Astrocyte (in vitro differentiated cells and primary cell): ENCODE results near the gene ATG4D. TPM values are rescaled to one million over a fixed set of nuclear protein-coding genes. Genes with fewer than 3 reads are reported as not detected.

Experiments
- DNase-seq: peaks from one replicate; pipeline ENCODE4 v3.0.0-alpha.2; 2010; ENCODE audit warnings: low read depth
- FAIRE-seq: peaks from 2 replicates; lab custom pipeline; 2011; peaks lifted over from hg19 to GRCh38; lab: Jason Lieb, UNC
- H2AFZ ChIP-seq: 2 replicates; pipeline ENCODE4 v1.6.0; 2012; ENCODE audit warnings: low read depth, low read length, inconsistent platforms
- H3K27ac ChIP-seq: 2 replicates; pipeline ENCODE4 v1.5.1; 2011; ENCODE audit warnings: low read depth, low read length, inconsistent platforms
- H3K27me3 ChIP-seq: 2 replicates; pipeline ENCODE4 v1.6.0; 2011; ENCODE audit warnings: low read length, inconsistent platforms; ENCODE audit not compliant: insufficient read depth
- H3K36me3 ChIP-seq: 2 replicates; pipeline ENCODE4 v1.5.1; 2011; ENCODE audit warnings: low read length, inconsistent platforms; ENCODE audit not compliant: insufficient read depth
- H3K4me1 ChIP-seq: 2 replicates; pipeline ENCODE4 v1.5.1; 2011; ENCODE audit warnings: low read length, inconsistent platforms; ENCODE audit not compliant: insufficient read depth
- H3K4me2 ChIP-seq: 2 replicates; pipeline ENCODE4 v1.6.0; 2012; ENCODE audit warnings: low read length, inconsistent platforms
- H3K4me3 ChIP-seq: 2 replicates; pipeline ENCODE4 v1.5.1; 2011; ENCODE audit warnings: low read depth, mild to moderate bottlenecking, low read length, inconsistent platforms; ENCODE audit not compliant: insufficient read depth
- H3K79me2 ChIP-seq: 2 replicates; pipeline ENCODE4 v1.6.0; 2012; ENCODE audit warnings: mild to moderate bottlenecking, low read length, inconsistent platforms; ENCODE audit not compliant: insufficient read depth
- H3K9ac ChIP-seq: 2 replicates; pipeline ENCODE4 v1.6.0; 2012; ENCODE audit warnings: mild to moderate bottlenecking, low read length, inconsistent platforms
- H3K9me3 ChIP-seq: 2 replicates; pipeline ENCODE4 v1.5.1; 2012; ENCODE audit warnings: low read depth, mild to moderate bottlenecking, low read length, inconsistent platforms; ENCODE audit not compliant: insufficient read depth
- H4K20me1 ChIP-seq: 2 replicates; pipeline ENCODE4 v1.6.0; 2012; ENCODE audit warnings: low read length, inconsistent platforms; ENCODE audit not compliant: insufficient read depth
- H3K27ac Mint-ChIP-seq: one replicate; pipeline ENCODE4 v1.8.0; 2021; ENCODE audit warnings: mild to moderate bottlenecking, mixed read lengths; ENCODE audit not compliant: unreplicated experiment
- H3K27me3 Mint-ChIP-seq: one replicate; pipeline ENCODE4 v1.8.0; 2021; ENCODE audit warnings: low read depth, mixed read lengths; ENCODE audit not compliant: unreplicated experiment
- H3K36me3 Mint-ChIP-seq: one replicate; pipeline ENCODE4 v1.8.0; 2021; ENCODE audit warnings: low read depth, mixed read lengths; ENCODE audit not compliant: unreplicated experiment
- H3K4me1 Mint-ChIP-seq: one replicate; pipeline ENCODE4 v1.8.0; 2021; ENCODE audit warnings: low read depth, mixed read lengths; ENCODE audit not compliant: unreplicated experiment
- H3K4me3 Mint-ChIP-seq: one replicate; pipeline ENCODE4 v1.8.0; 2021; ENCODE audit warnings: mild to moderate bottlenecking, moderate library complexity, mixed read lengths; ENCODE audit not compliant: unreplicated experiment
- H3K9me3 Mint-ChIP-seq: one replicate; pipeline ENCODE4 v1.8.0; 2021; ENCODE audit warnings: mild to moderate bottlenecking, mixed read lengths; ENCODE audit not compliant: unreplicated experiment
- EZH2 ChIP-seq: IDR thresholded peaks from 2 replicates; pipeline ENCODE4 v1.6.1; 2012; ENCODE audit warnings: mild to moderate bottlenecking, low read length, inconsistent platforms; ENCODE audit not compliant: insufficient read depth
- total RNA-seq: library from RNA; stranded (reverse); gene quantifications from 2 replicates; pipeline ENCODE4 v1.2.1, GENCODE V29; 2021
- TF ChIP-seq, protein P1 (sequence below): IDR thresholded peaks from 2 replicates; pipeline ENCODE4 v1.5.1; 2011; ENCODE audit warnings: low read depth, mild to moderate bottlenecking, inconsistent platforms, low read length, moderate library complexity; ENCODE audit not compliant: insufficient read depth

Gene ATG4D
- total RNA-seq, 1 donor from 2014 or later: 23.5 TPM

GRCh38 chr19:10552510-10553053, 8.9 kb downstream of the ATG4D start:
- Mint-ChIP-seq H3K9me3 (no peaks in the 10 kb centered on the region), H3K4me3 (no peak overlapping the region), H3K36me3 (peaks cover 19% of the 10 kb centered on the region), H3K27ac (no peak overlapping the region), H3K27me3 (no peaks in the 10 kb centered on the region), H3K4me1 (no peaks in the 10 kb centered on the region)
- FAIRE-seq: no peak
- DNase-seq: no peak
- Histone ChIP-seq H3K27ac (no peak overlapping the region), H4K20me1 (peaks cover 31% of the 10 kb centered on the region), H2AFZ (no peak overlapping the region), H3K27me3 (no peaks in the 10 kb centered on the region), H3K9ac (no peak overlapping the region), H3K36me3 (peaks cover 11% of the 10 kb centered on the region), H3K4me2 (no peak overlapping the region), H3K4me3 (no peak overlapping the region), H3K4me1 (no peaks in the 10 kb centered on the region), H3K9me3 (no peaks in the 10 kb centered on the region), H3K79me2 (peaks cover 4% of the 10 kb centered on the region)
- TF ChIP-seq EZH2: no peak
- TF ChIP-seq, protein P1, sequence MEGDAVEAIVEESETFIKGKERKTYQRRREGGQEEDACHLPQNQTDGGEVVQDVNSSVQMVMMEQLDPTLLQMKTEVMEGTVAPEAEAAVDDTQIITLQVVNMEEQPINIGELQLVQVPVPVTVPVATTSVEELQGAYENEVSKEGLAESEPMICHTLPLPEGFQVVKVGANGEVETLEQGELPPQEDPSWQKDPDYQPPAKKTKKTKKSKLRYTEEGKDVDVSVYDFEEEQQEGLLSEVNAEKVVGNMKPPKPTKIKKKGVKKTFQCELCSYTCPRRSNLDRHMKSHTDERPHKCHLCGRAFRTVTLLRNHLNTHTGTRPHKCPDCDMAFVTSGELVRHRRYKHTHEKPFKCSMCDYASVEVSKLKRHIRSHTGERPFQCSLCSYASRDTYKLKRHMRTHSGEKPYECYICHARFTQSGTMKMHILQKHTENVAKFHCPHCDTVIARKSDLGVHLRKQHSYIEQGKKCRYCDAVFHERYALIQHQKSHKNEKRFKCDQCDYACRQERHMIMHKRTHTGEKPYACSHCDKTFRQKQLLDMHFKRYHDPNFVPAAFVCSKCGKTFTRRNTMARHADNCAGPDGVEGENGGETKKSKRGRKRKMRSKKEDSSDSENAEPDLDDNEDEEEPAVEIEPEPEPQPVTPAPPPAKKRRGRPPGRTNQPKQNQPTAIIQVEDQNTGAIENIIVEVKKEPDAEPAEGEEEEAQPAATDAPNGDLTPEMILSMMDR: no peak

DNA sequence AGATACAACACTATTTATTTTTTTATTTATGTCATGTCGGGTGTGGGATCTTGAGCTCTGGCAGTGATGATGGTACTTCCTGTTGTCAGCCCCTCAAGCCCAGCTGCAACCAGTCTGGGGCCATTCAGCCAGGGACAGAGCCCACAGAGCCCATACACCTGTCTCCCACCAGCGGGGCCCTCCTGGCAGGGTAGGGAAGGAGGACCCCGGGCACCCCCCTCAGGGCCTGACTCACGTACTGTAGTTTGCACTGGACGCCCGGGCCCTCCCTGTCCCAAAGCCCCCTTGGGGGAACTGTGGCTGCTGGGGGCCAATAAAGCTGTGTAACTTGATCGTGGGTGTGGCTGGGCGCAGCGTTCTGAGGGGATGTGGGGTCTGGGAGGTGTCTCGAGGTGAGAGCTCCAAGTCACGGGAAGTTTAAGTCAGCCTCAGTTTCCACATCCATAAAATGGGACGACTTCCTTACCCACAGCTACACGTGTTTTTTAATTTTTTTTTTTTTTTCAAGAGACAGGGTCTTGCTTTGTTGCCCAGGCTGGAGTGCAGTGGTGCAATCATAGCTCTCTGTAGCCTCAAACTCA, 9.5 kb downstream of the ATG4D start:
- Mint-ChIP-seq H3K4me1 (no peaks in the 10 kb centered on the region), H3K36me3 (peaks cover 19% of the 10 kb centered on the region), H3K4me3 (no peak overlapping the region), H3K9me3 (no peaks in the 10 kb centered on the region), H3K27ac (no peak overlapping the region), H3K27me3 (no peaks in the 10 kb centered on the region)
- H3K36me3 ChIP-seq: peaks cover 11% of the 10 kb centered on the region
- H3K4me1 ChIP-seq: no peaks in the 10 kb centered on the region
- DNase-seq (no peak), FAIRE-seq (no peak)
- peaks cover 31% of the 10 kb centered on the region for H4K20me1 ChIP-seq
- H3K4me3 ChIP-seq: no peak overlapping the region
- no peak overlapping the region for H2AFZ ChIP-seq
- no peak overlapping the region for H3K27ac ChIP-seq
- H3K9me3 ChIP-seq: no peaks in the 10 kb centered on the region
- peaks cover 4% of the 10 kb centered on the region for H3K79me2 ChIP-seq
- no peaks in the 10 kb centered on the region for H3K27me3 ChIP-seq
- no peak overlapping the region for H3K9ac ChIP-seq
- no peak overlapping the region for H3K4me2 ChIP-seq
- TF ChIP-seq, protein P1: no peak
- TF ChIP-seq EZH2: no peak

DNA sequence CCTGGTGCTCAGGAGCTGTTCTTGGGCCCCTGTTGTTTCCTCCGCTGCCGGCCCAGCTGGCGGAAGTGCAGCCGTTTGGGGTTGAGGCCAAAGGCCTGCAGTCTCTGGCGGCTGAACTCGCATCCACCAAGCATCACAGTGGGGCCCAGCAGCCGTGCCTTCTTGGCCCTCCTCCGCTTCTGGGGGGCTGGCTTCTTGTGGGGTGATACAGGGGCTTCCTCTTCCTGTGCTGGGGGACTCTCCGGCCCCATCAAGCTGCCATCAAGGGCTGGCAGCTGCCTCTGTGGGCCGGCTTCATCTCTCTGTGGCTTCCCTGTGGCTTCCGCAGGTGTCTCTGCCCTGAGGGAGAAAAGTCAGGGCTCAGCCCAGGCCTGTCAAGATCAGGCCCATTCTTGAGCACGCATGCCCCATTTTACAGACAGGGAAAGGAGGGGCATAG, 10.3 kb downstream of the ATG4D start:
- H3K4me1 Mint-ChIP-seq: no peaks in the 10 kb centered on the region
- H3K9ac ChIP-seq: no peak overlapping the region
- peaks cover 11% of the 10 kb centered on the region for H3K36me3 ChIP-seq
- no peaks in the 10 kb centered on the region for H3K9me3 Mint-ChIP-seq
- H3K4me1 ChIP-seq: no peaks in the 10 kb centered on the region
- peaks cover 25% of the 10 kb centered on the region for H4K20me1 ChIP-seq
- FAIRE-seq: no peak
- no peaks in the 10 kb centered on the region for H3K9me3 ChIP-seq
- H3K27me3 ChIP-seq: no peaks in the 10 kb centered on the region
- H3K27me3 Mint-ChIP-seq: no peaks in the 10 kb centered on the region
- no peak overlapping the region for H3K4me3 Mint-ChIP-seq
- TF ChIP-seq, protein P1: no peak
- no peak for TF ChIP-seq EZH2
- DNase-seq: no peak
- no peak overlapping the region for H2AFZ ChIP-seq
- no peak overlapping the region for H3K4me3 ChIP-seq
- H3K27ac Mint-ChIP-seq: no peak overlapping the region
- no peak overlapping the region for H3K4me2 ChIP-seq
- no peaks in the 10 kb centered on the region for H3K79me2 ChIP-seq
- peaks cover 17% of the 10 kb centered on the region for H3K36me3 Mint-ChIP-seq
- H3K27ac ChIP-seq: no peak overlapping the region
